Measurements from ENCODE around the gene PBX3. TPM values are rescaled to one million over a fixed set of nuclear protein-coding genes. Genes with fewer than 3 reads are reported as not detected.

PBX3 gene
- total RNA-seq, 3 donors from 2014 or later (not counting 1 experiment from before 2014, with no cell fraction given), result 42.1 to 46.9 (median 44.6) TPM

DNA sequence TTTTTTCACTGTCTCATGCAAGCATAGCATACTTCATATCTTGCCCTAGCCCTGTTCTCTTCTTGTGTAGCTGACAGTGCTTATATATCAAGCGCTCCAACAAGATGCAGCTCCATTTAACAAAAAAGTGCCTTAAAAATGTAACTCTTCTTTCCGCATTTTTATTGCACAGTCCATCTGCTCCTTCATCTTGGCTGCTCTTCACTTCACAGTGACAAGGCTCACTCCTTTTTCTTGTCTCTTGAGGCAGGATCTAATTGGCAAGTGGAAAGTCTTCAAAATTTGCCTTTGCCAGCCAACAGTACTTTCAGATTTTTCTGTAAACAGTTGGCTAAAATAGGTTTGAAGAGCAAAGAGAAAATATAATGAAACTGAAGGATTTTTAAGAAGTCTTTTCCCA, 161.8 kb downstream of the PBX3 start:
- 97% methylated on average over 2 of the region's 2 CpGs for WGBS (ENCODE audit: insufficient coverage)
- Mint-ChIP-seq H3K36me3 (no peaks in the 10 kb centered on the region), H3K9me3 (no peaks in the 10 kb centered on the region), H3K27ac (no peak overlapping the region), H3K4me1 (peaks cover 4 to 20% of the 10 kb centered on the region in 2 donors), H3K27me3 (ENCODE audit: low read depth in 2 of 2) (no peaks in the 10 kb centered on the region), H3K4me3 (no peak overlapping the region)
- no peak overlapping the region for H3K4me3 ChIP-seq (ENCODE audit: low read length)
- no peaks in the 10 kb centered on the region for H3K4me1 ChIP-seq (ENCODE audit: control insufficient read depth, insufficient read depth, low read length)
- no peaks in the 10 kb centered on the region for H3K27me3 ChIP-seq (ENCODE audit: control insufficient read depth, insufficient read depth, low read length)
- H3K36me3 ChIP-seq (ENCODE audit: control insufficient read depth, insufficient read depth, low read length), result no peaks in the 10 kb centered on the region
- TF ChIP-seq, protein P1, sequence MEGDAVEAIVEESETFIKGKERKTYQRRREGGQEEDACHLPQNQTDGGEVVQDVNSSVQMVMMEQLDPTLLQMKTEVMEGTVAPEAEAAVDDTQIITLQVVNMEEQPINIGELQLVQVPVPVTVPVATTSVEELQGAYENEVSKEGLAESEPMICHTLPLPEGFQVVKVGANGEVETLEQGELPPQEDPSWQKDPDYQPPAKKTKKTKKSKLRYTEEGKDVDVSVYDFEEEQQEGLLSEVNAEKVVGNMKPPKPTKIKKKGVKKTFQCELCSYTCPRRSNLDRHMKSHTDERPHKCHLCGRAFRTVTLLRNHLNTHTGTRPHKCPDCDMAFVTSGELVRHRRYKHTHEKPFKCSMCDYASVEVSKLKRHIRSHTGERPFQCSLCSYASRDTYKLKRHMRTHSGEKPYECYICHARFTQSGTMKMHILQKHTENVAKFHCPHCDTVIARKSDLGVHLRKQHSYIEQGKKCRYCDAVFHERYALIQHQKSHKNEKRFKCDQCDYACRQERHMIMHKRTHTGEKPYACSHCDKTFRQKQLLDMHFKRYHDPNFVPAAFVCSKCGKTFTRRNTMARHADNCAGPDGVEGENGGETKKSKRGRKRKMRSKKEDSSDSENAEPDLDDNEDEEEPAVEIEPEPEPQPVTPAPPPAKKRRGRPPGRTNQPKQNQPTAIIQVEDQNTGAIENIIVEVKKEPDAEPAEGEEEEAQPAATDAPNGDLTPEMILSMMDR (IDR thresholded peaks at IDR 0.05), result no peak
- intact Hi-C loops (cut with micrococcal nuclease), result no loop called here
- no peaks in the 10 kb centered on the region for H3K9me3 ChIP-seq (ENCODE audit: control insufficient read depth, insufficient read depth, low read length)
- DNase-seq, result no peak
- ATAC-seq, result no peak
- no peak overlapping the region for H3K27ac ChIP-seq (ENCODE audit: low read length)

DNA sequence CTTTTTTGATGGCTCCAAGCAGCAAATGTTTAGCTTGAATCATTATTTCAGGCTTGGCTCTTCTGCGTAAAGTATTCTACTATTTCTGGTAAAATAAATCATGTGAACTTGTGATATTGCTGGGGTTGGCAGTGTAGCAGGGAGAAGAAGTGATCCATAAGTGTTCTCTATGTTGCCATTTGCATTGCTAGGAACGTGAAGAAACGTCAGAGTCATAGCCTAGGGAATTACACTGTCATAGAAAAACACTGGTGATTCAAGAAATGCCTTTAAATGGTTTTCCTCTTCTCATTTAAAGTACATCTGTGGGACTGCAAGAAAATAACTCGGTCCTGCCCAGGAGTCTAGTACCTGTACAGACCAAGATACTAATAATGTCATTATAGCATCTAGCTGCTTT, 162.3 kb downstream of the PBX3 start:
- Mint-ChIP-seq H3K9me3 (no peaks in the 10 kb centered on the region), H3K27me3 (ENCODE audit: low read depth in 2 of 2) (no peaks in the 10 kb centered on the region), H3K27ac (no peak overlapping the region), H3K36me3 (no peaks in the 10 kb centered on the region), H3K4me1 (peaks cover 4 to 16% of the 10 kb centered on the region in 2 donors), H3K4me3 (no peak overlapping the region)
- no peak overlapping the region for H3K4me3 ChIP-seq (ENCODE audit: low read length)
- no peak for ATAC-seq
- WGBS (ENCODE audit: insufficient coverage), result 97% methylated on average over 4 of the region's 4 CpGs
- no peaks in the 10 kb centered on the region for H3K36me3 ChIP-seq (ENCODE audit: control insufficient read depth, insufficient read depth, low read length)
- no peaks in the 10 kb centered on the region for H3K9me3 ChIP-seq (ENCODE audit: control insufficient read depth, insufficient read depth, low read length)
- intact Hi-C loops (cut with micrococcal nuclease), result no loop called here
- TF ChIP-seq, protein P1 (IDR thresholded peaks at IDR 0.05), result no peak
- no peak for DNase-seq
- H3K4me1 ChIP-seq (ENCODE audit: control insufficient read depth, insufficient read depth, low read length), result no peaks in the 10 kb centered on the region
- no peak overlapping the region for H3K27ac ChIP-seq (ENCODE audit: low read length)
- no peaks in the 10 kb centered on the region for H3K27me3 ChIP-seq (ENCODE audit: control insufficient read depth, insufficient read depth, low read length)

DNA sequence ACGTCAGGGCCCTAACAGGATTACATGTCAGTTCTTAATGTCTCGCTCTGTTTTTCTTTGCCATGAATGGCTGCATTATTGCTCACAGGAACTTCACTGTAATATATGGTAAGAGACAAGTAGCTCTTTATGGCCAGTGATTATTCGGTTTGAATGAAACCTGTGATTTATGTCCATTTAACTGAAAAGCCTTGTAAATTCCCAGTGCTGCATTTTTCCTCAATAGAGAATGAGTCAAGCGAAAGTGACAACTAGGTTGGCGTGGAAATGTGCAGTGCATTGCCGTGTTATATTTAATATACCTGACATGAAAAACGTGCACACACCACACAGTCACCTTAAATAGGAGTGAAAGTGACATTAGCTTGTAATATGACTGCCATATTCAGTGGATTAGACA, 163.1 kb downstream of the PBX3 start:
- TF ChIP-seq, protein P1 (IDR thresholded peaks at IDR 0.05), result no peak
- no peaks in the 10 kb centered on the region for H3K9me3 ChIP-seq (ENCODE audit: control insufficient read depth, insufficient read depth, low read length)
- H3K27me3 ChIP-seq (ENCODE audit: control insufficient read depth, insufficient read depth, low read length), result no peaks in the 10 kb centered on the region
- no peak overlapping the region for H3K27ac ChIP-seq (ENCODE audit: low read length)
- Mint-ChIP-seq H3K4me1 (peaks cover under 1 to 14% of the 10 kb centered on the region in 2 donors), H3K27ac (no peak overlapping the region), H3K9me3 (no peaks in the 10 kb centered on the region), H3K36me3 (no peaks in the 10 kb centered on the region), H3K4me3 (no peak overlapping the region), H3K27me3 (ENCODE audit: low read depth in 2 of 2) (no peaks in the 10 kb centered on the region)
- H3K4me3 ChIP-seq (ENCODE audit: low read length), result no peak overlapping the region
- H3K36me3 ChIP-seq (ENCODE audit: control insufficient read depth, insufficient read depth, low read length), result no peaks in the 10 kb centered on the region
- 94% methylated on average over 6 of the region's 7 CpGs for WGBS (ENCODE audit: insufficient coverage)
- intact Hi-C loops (cut with micrococcal nuclease), result no loop called here
- DNase-seq, result no peak
- ATAC-seq, result no peak
- no peaks in the 10 kb centered on the region for H3K4me1 ChIP-seq (ENCODE audit: control insufficient read depth, insufficient read depth, low read length)

DNA sequence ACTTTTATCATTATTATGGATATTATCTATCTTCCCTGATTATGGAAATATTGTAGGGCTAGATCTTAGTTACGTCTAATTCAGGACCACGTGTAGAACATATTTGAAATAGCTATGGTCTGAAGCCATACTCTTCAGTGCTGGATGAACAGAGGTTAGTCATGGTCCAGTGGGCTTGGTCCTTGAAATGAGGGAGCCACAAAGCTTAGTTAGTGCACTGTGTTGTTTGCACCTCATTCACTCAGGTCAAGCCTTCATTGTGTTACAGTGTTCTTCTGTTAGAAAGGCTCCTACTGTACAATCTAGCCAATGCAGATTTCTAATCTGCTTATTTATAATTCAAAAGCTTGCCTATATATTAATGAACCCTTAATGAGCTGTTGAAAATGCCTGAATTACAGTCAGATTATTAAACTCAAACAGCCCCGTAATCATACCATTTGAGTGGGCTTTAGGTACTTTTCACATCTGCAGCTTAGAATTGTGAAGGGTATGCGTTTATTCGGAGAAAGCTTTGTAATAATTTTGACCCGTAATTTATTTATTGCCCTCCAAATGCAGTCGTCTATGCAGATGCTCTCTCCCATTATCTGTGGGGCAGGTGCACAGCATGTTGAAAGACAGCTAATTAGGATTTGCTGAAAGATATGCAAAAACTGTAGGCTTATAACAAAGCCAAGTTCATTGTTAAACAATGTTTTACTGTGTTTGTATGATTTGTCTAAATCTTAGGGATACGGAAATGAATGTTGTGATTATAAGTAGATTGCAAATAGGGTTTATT, 164.9 kb downstream of the PBX3 start:
- Mint-ChIP-seq H3K9me3 (no peaks in the 10 kb centered on the region), H3K36me3 (no peaks in the 10 kb centered on the region), H3K4me1 (peaks cover 0 to 14% of the 10 kb centered on the region in 2 donors), H3K27me3 (ENCODE audit: low read depth in 2 of 2) (no peaks in the 10 kb centered on the region), H3K4me3 (no peak overlapping the region), H3K27ac (no peak overlapping the region)
- H3K27ac ChIP-seq (ENCODE audit: low read length), result no peak overlapping the region
- intact Hi-C loops (cut with micrococcal nuclease), result no loop called here
- no peak overlapping the region for H3K4me3 ChIP-seq (ENCODE audit: low read length)
- H3K9me3 ChIP-seq (ENCODE audit: control insufficient read depth, insufficient read depth, low read length), result no peaks in the 10 kb centered on the region
- no peak for ATAC-seq
- 98% methylated on average over 8 of the region's 8 CpGs for WGBS (ENCODE audit: insufficient coverage)
- H3K27me3 ChIP-seq (ENCODE audit: control insufficient read depth, insufficient read depth, low read length), result no peaks in the 10 kb centered on the region
- H3K4me1 ChIP-seq (ENCODE audit: control insufficient read depth, insufficient read depth, low read length), result no peaks in the 10 kb centered on the region
- DNase-seq, result no peak
- TF ChIP-seq, protein P1 (IDR thresholded peaks at IDR 0.05), result no peak
- no peaks in the 10 kb centered on the region for H3K36me3 ChIP-seq (ENCODE audit: control insufficient read depth, insufficient read depth, low read length)

Measured in natural killer cell (primary cell).